Measurements from ENCODE around the gene ADRA2A.

ADRA2A gene

GRCh38 chr10:111076191-111076681, 593 bp upstream of the ADRA2A start:
- Histone ChIP-seq H3K36me3 (ENCODE audit: insufficient read depth, low read length) (no peaks in the 10 kb centered on the region), H3K9ac (ENCODE audit: low read depth, low read length) (no peak overlapping the region), H3K27ac (ENCODE audit: low read depth, low read length) (no peak overlapping the region), H3K27me3 (ENCODE audit: insufficient read depth, low read length) (peaks cover 72% of the 10 kb centered on the region), H3K9me3 (ENCODE audit: insufficient read depth, low read depth, low read length) (no peaks in the 10 kb centered on the region), H3K4me3 (ENCODE audit: low read length) (peak overlapping the region; percentile 53), H3K4me1 (ENCODE audit: insufficient read depth, low read length) (no peaks in the 10 kb centered on the region)
- WGBS, result under 1% methylated on average over 39 of the region's 39 CpGs

GRCh38 chr10:111077479-111077784, 603 bp downstream of the ADRA2A start:
- H3K4me1 ChIP-seq (ENCODE audit: insufficient read depth, low read length), result peaks cover 3% of the 10 kb centered on the region
- H3K27ac ChIP-seq (ENCODE audit: low read depth, low read length), result no peak overlapping the region
- H3K27me3 ChIP-seq (ENCODE audit: insufficient read depth, low read length), result peaks cover 79% of the 10 kb centered on the region
- WGBS, result 10% methylated on average over 11 of the region's 15 CpGs
- H3K9me3 ChIP-seq (ENCODE audit: insufficient read depth, low read depth, low read length), result no peaks in the 10 kb centered on the region
- no peaks in the 10 kb centered on the region for H3K36me3 ChIP-seq (ENCODE audit: insufficient read depth, low read length)
- H3K4me3 ChIP-seq (ENCODE audit: low read length), result peak overlapping the region; percentile 53
- H3K9ac ChIP-seq (ENCODE audit: low read depth, low read length), result no peak overlapping the region

- peaks cover 83% of the 10 kb centered on the region for H3K27me3 ChIP-seq (ENCODE audit: insufficient read depth, low read length)
These were observed 1.1 kb downstream of the ADRA2A start for GRCh38 chr10:111077785-111078504.

GRCh38 chr10:111078505-111079185, 1.8 kb downstream of the ADRA2A start:
- 18% methylated on average over 104 of the region's 104 CpGs for whole genome bisulfite sequencing
- peaks cover 8% of the 10 kb centered on the region for H3K4me1 ChIP-seq (ENCODE audit: insufficient read depth, low read length)
- no peak overlapping the region for H3K27ac ChIP-seq (ENCODE audit: low read depth, low read length)
- no peak overlapping the region for H3K9ac ChIP-seq (ENCODE audit: low read depth, low read length)
- no peaks in the 10 kb centered on the region for H3K36me3 ChIP-seq (ENCODE audit: insufficient read depth, low read length)
- peaks cover 79% of the 10 kb centered on the region for H3K27me3 ChIP-seq (ENCODE audit: insufficient read depth, low read length)
- H3K9me3 ChIP-seq (ENCODE audit: insufficient read depth, low read depth, low read length), result no peaks in the 10 kb centered on the region
- peak overlapping the region; percentile 53 for H3K4me3 ChIP-seq (ENCODE audit: low read length)

More at GRCh38 chr10:111077785-111078504, 1.1 kb downstream of the ADRA2A start:
- no peaks in the 10 kb centered on the region for H3K9me3 ChIP-seq (ENCODE audit: insufficient read depth, low read depth, low read length)
- no peaks in the 10 kb centered on the region for H3K36me3 ChIP-seq (ENCODE audit: insufficient read depth, low read length)
- no peak overlapping the region for H3K27ac ChIP-seq (ENCODE audit: low read depth, low read length)
- no peak overlapping the region for H3K9ac ChIP-seq (ENCODE audit: low read depth, low read length)
- H3K4me1 ChIP-seq (ENCODE audit: insufficient read depth, low read length), result peaks cover 8% of the 10 kb centered on the region
- 28% methylated on average over 78 of the region's 78 CpGs for WGBS
- peak overlapping the region; percentile 53 for H3K4me3 ChIP-seq (ENCODE audit: low read length)

- H3K27me3 ChIP-seq (ENCODE audit: insufficient read depth, low read length), result peaks cover 74% of the 10 kb centered on the region
- WGBS, result 90% methylated on average over 28 of the region's 28 CpGs
- no peak overlapping the region for H3K9ac ChIP-seq (ENCODE audit: low read depth, low read length)
- H3K9me3 ChIP-seq (ENCODE audit: insufficient read depth, low read depth, low read length), result no peaks in the 10 kb centered on the region
- peak overlapping the region; percentile 53 for H3K4me3 ChIP-seq (ENCODE audit: low read length)
- no peaks in the 10 kb centered on the region for H3K36me3 ChIP-seq (ENCODE audit: insufficient read depth, low read length)
- no peak overlapping the region for H3K27ac ChIP-seq (ENCODE audit: low read depth, low read length)
- H3K4me1 ChIP-seq (ENCODE audit: insufficient read depth, low read length), result peaks cover 8% of the 10 kb centered on the region
These were observed 2.5 kb downstream of the ADRA2A start for GRCh38 chr10:111079241-111079760.

- Histone ChIP-seq H3K27me3 (ENCODE audit: insufficient read depth, low read length) (peaks cover 70% of the 10 kb centered on the region), H3K27ac (ENCODE audit: low read depth, low read length) (no peak overlapping the region), H3K9me3 (ENCODE audit: insufficient read depth, low read depth, low read length) (no peaks in the 10 kb centered on the region), H3K4me3 (ENCODE audit: low read length) (no peak overlapping the region), H3K36me3 (ENCODE audit: insufficient read depth, low read length) (no peaks in the 10 kb centered on the region), H3K9ac (ENCODE audit: low read depth, low read length) (no peak overlapping the region), H3K4me1 (ENCODE audit: insufficient read depth, low read length) (peaks cover 8% of the 10 kb centered on the region)
- WGBS, result 85% methylated on average over 5 of the region's 5 CpGs
These were observed 3.0 kb downstream of the ADRA2A start for GRCh38 chr10:111079781-111080180.

GRCh38 chr10:111080224-111080623, 3.4 kb downstream of the ADRA2A start:
- Histone ChIP-seq H3K9me3 (ENCODE audit: insufficient read depth, low read depth, low read length) (no peaks in the 10 kb centered on the region), H3K9ac (ENCODE audit: low read depth, low read length) (no peak overlapping the region), H3K27me3 (ENCODE audit: insufficient read depth, low read length) (peaks cover 65% of the 10 kb centered on the region), H3K27ac (ENCODE audit: low read depth, low read length) (no peak overlapping the region), H3K4me1 (ENCODE audit: insufficient read depth, low read length) (peaks cover 8% of the 10 kb centered on the region), H3K4me3 (ENCODE audit: low read length) (no peak overlapping the region), H3K36me3 (ENCODE audit: insufficient read depth, low read length) (no peaks in the 10 kb centered on the region)
- 86% methylated on average over 2 of the region's 2 CpGs for WGBS

- Histone ChIP-seq H3K4me1 (ENCODE audit: insufficient read depth, low read length) (peaks cover 8% of the 10 kb centered on the region), H3K9me3 (ENCODE audit: insufficient read depth, low read depth, low read length) (no peaks in the 10 kb centered on the region), H3K27me3 (ENCODE audit: insufficient read depth, low read length) (peaks cover 53% of the 10 kb centered on the region), H3K4me3 (ENCODE audit: low read length) (no peak overlapping the region), H3K36me3 (ENCODE audit: insufficient read depth, low read length) (no peaks in the 10 kb centered on the region), H3K9ac (ENCODE audit: low read depth, low read length) (no peak overlapping the region), H3K27ac (ENCODE audit: low read depth, low read length) (no peak overlapping the region)
- 93% methylated on average over 6 of the region's 6 CpGs for WGBS
These were observed 4.8 kb downstream of the ADRA2A start for GRCh38 chr10:111081595-111081994.

- no peak overlapping the region for H3K9ac ChIP-seq (ENCODE audit: low read depth, low read length)
- 67% methylated on average over 12 of the region's 12 CpGs for WGBS
- H3K4me1 ChIP-seq (ENCODE audit: insufficient read depth, low read length), result peaks cover 8% of the 10 kb centered on the region
- H3K9me3 ChIP-seq (ENCODE audit: insufficient read depth, low read depth, low read length), result no peaks in the 10 kb centered on the region
- no peaks in the 10 kb centered on the region for H3K36me3 ChIP-seq (ENCODE audit: insufficient read depth, low read length)
- no peak overlapping the region for H3K4me3 ChIP-seq (ENCODE audit: low read length)
- H3K27ac ChIP-seq (ENCODE audit: low read depth, low read length), result no peak overlapping the region
- peaks cover 46% of the 10 kb centered on the region for H3K27me3 ChIP-seq (ENCODE audit: insufficient read depth, low read length)
These were observed 5.5 kb downstream of the ADRA2A start for GRCh38 chr10:111082102-111082975.

- H3K4me1 ChIP-seq (ENCODE audit: insufficient read depth, low read length), result peaks cover 8% of the 10 kb centered on the region
- no peaks in the 10 kb centered on the region for H3K9me3 ChIP-seq (ENCODE audit: insufficient read depth, low read depth, low read length)
- H3K4me3 ChIP-seq (ENCODE audit: low read length), result no peak overlapping the region
- no peak overlapping the region for H3K27ac ChIP-seq (ENCODE audit: low read depth, low read length)
- 94% methylated on average over 10 of the region's 10 CpGs for WGBS
- H3K9ac ChIP-seq (ENCODE audit: low read depth, low read length), result no peak overlapping the region
- H3K27me3 ChIP-seq (ENCODE audit: insufficient read depth, low read length), result peaks cover 35% of the 10 kb centered on the region
- no peaks in the 10 kb centered on the region for H3K36me3 ChIP-seq (ENCODE audit: insufficient read depth, low read length)
These were observed 6.6 kb downstream of the ADRA2A start for GRCh38 chr10:111083222-111084095.
